A549 (cell line): ENCODE data around the gene LMTK2. TPM values are rescaled to one million over a fixed set of nuclear protein-coding genes. Genes with fewer than 3 reads are reported as not detected.
A peak's percentile ranks its signal among the peaks of the same experiment; 100 is the strongest.

ENCODE experiments used
- ATAC-seq, 2 experiments: fragments of 200-7000 bp in 1 of 2; fragments of >200 bp in 1 of 2; cut with Nextera tagmentation in 1 of 2; cut with Tn5 transposase in 1 of 2; 3 replicates each; pipeline versions ENCODE4 v1.8.0 to v1.9.1; 2018 to 2020; ENCODE audit warnings: mild to moderate bottlenecking in 1 of 2, moderate library complexity in 1 of 2
- CTCF ChIA-PET: fragments of 300-600 bp; sonication (Branson Sonifier 250); formaldehyde crosslinking; extraction: SDS; loops from one replicate; lab custom pipeline; 2021; ENCODE audit warnings: antibody characterized with exemption, inconsistent platforms; lab: Yijun Ruan, JAX
- POLR2A ChIA-PET: fragments of 350-600 bp; formaldehyde crosslinking; extraction: SDS; loops from one replicate; lab custom pipeline; 2021; ENCODE audit warnings: antibody characterized with exemption, inconsistent platforms; lab: Yijun Ruan, JAX
- DNase-seq, 2 experiments: peaks; one replicate each; pipeline versions ENCODE4 v3.0.0 to v3.0.0-alpha.2; 2011 to 2016; ENCODE audit warnings: low read depth in 1 of 2, low spot score in 1 of 2
- FAIRE-seq: peaks from 2 replicates; lab custom pipeline; 2011; peaks lifted over from hg19 to GRCh38; lab: Jason Lieb, UNC
- H3K27ac ChIP-seq, 2 experiments: fragments of >200 bp; sonication (Bioruptor Twin); formaldehyde crosslinking; 3 replicates each; pipeline ENCODE4 v1.5.1; 2016 to 2017
- H3K4me1 ChIP-seq: fragments of >200 bp; sonication (Bioruptor Twin); formaldehyde crosslinking; 3 replicates; pipeline ENCODE4 v1.6.1; 2016
- H3K4me2 ChIP-seq: fragments of >200 bp; sonication (Bioruptor Twin); formaldehyde crosslinking; 3 replicates; pipeline ENCODE4 v1.6.1; 2016
- H3K4me3 ChIP-seq: fragments of >200 bp; sonication (Bioruptor Twin); formaldehyde crosslinking; 3 replicates; pipeline ENCODE4 v1.5.1; 2016
- H3K9me3 ChIP-seq: fragments of >200 bp; sonication (Bioruptor Twin); formaldehyde crosslinking; 3 replicates; pipeline ENCODE4 v1.6.1; 2016
- BHLHE40 ChIP-seq: IDR thresholded peaks from 2 replicates; pipeline ENCODE4 v1.6.1; 2012; ENCODE audit warnings: low read depth, low read length, inconsistent platforms
- CBX2 ChIP-seq: fragments of 200-600 bp; sonication (generic); IDR thresholded peaks from 2 replicates; pipeline ENCODE4 v1.6.1; 2016; ENCODE audit warnings: low read depth, mild to moderate bottlenecking, borderline replicate concordance
- CHD4 ChIP-seq: fragments of 200-600 bp; sonication (generic); IDR thresholded peaks from 2 replicates; pipeline ENCODE4 v1.6.1; 2016; ENCODE audit warnings: antibody characterized with exemption, mild to moderate bottlenecking, borderline replicate concordance
- ESRRA ChIP-seq: fragments of 150-350 bp; IDR thresholded peaks from 2 replicates; pipeline ENCODE4 v1.6.1; 2014; ENCODE audit warnings: mild to moderate bottlenecking, low read length, borderline replicate concordance
- FOSL2 ChIP-seq, 2 experiments: fragments of 450-650 bp in 1 of 2; fragments of >200 bp in 1 of 2; sonication (Bioruptor Twin) in 1 of 2; formaldehyde crosslinking; IDR thresholded peaks; 2 replicates each; pipeline versions ENCODE4 v1.5.0 to v1.6.1; 2016 to 2020; ENCODE audit warnings: mild to moderate bottlenecking in 1 of 2, moderate library complexity in 1 of 2
- GATA3 ChIP-seq: IDR thresholded peaks from 2 replicates; pipeline ENCODE4 v1.6.1; 2012; ENCODE audit warnings: borderline replicate concordance
- HOXA7 ChIP-seq: fragments of 250-450 bp; sonication (Bioruptor Pico); IDR thresholded peaks from 2 replicates; pipeline ENCODE4 v1.5.0; 2020; ENCODE audit warnings: mild to moderate bottlenecking, moderate library complexity
- HOXB13 ChIP-seq: fragments of 250-450 bp; sonication (Bioruptor Pico); IDR thresholded peaks from 2 replicates; pipeline ENCODE4 v1.5.0; 2020; ENCODE audit warnings: low read depth, mild to moderate bottlenecking, moderate library complexity
- HOXB5 ChIP-seq: fragments of 250-450 bp; sonication (Bioruptor Pico); IDR thresholded peaks from 2 replicates; pipeline ENCODE4 v1.5.0; 2020; ENCODE audit warnings: mild to moderate bottlenecking, moderate library complexity
- JUN ChIP-seq, 2 experiments: fragments of >200 bp; sonication (Bioruptor Twin); formaldehyde crosslinking; IDR thresholded peaks; 2 replicates in 1 of 2; 3 replicates in 1 of 2; pipeline ENCODE4 v1.6.1; 2016 to 2017
- JUNB ChIP-seq: fragments of >200 bp; sonication (Bioruptor Twin); formaldehyde crosslinking; IDR thresholded peaks from 2 replicates; pipeline ENCODE4 v1.6.1; 2016
- MAFK ChIP-seq: fragments of 450-650 bp; IDR thresholded peaks from 2 replicates; pipeline ENCODE4 v1.6.1; 2014; ENCODE audit not compliant: partially characterized antibody
- MAX ChIP-seq: IDR thresholded peaks from 2 replicates; pipeline ENCODE4 v1.6.1; 2012
- MYC ChIP-seq: IDR thresholded peaks from 2 replicates; pipeline ENCODE4 v1.6.1; 2012; ENCODE audit warnings: mild to moderate bottlenecking, inconsistent platforms, low read length, improper control_type of control experiment, borderline replicate concordance
- RARB ChIP-seq: fragments of 250-450 bp; sonication (Bioruptor Pico); IDR thresholded peaks from 2 replicates; pipeline ENCODE4 v1.8.0; 2021; ENCODE audit warnings: mild to moderate bottlenecking, moderate library complexity
- SMC3 ChIP-seq: fragments of >200 bp; sonication (Bioruptor Twin); formaldehyde crosslinking; IDR thresholded peaks from 3 replicates; pipeline ENCODE4 v1.6.1; 2018; ENCODE audit warnings: inconsistent platforms
- TFCP2L1 ChIP-seq: fragments of 250-450 bp; sonication (Bioruptor Pico); IDR thresholded peaks from 2 replicates; pipeline ENCODE4 v1.5.0; 2021; ENCODE audit warnings: mild to moderate bottlenecking
- ZFP36 ChIP-seq: fragments of 450-650 bp; IDR thresholded peaks from 2 replicates; pipeline ENCODE4 v1.6.1; 2014; ENCODE audit warnings: borderline replicate concordance; ENCODE audit not compliant: partially characterized antibody
- ZNF302 ChIP-seq: fragments of 250-450 bp; sonication (Bioruptor Pico); IDR thresholded peaks from 2 replicates; pipeline ENCODE4 v1.9.0; 2021; ENCODE audit warnings: inconsistent platforms, mild to moderate bottlenecking, moderate library complexity
- WGBS: methylation state at CpG from one replicate; pipeline ENCODE4 v1.1.6; 2017; ENCODE audit errors: missing lambda C conversion rate; 5-methylcytosine and 5-hydroxymethylcytosine counted together
- polyA plus RNA-seq, 4 experiments: library from polyadenylated mRNA; depleted of rRNA in 3 of 4; stranded (reverse); fragments of >200 nt; fragmentation: RNase III in 1 of 4; extraction: RNeasy Plus Mini Kit Qiagen cat#74134 plus additional on column Dnase treatment in 1 of 4; gene quantifications; 2 replicates in 3 of 4; 3 replicates in 1 of 4; pipeline ENCODE4 v1.2.3, GENCODE V29; 2011 to 2017
- TF ChIP-seq, protein P1 (sequence below): fragments of >200 bp; sonication (Bioruptor Twin); formaldehyde crosslinking; IDR thresholded peaks from 2 replicates; pipeline ENCODE4 v1.6.1; 2016
- TF ChIP-seq, protein P2 (sequence below): fragments of >200 bp; sonication (Bioruptor Twin); formaldehyde crosslinking; IDR thresholded peaks from 3 replicates; pipeline ENCODE4 v1.6.1; 2016

The LMTK2 gene
- polyA plus RNA-seq, 2 of the 4 experiments (the other 2 are of a cell fraction), result 7.9 to 13.0 TPM

DNA sequence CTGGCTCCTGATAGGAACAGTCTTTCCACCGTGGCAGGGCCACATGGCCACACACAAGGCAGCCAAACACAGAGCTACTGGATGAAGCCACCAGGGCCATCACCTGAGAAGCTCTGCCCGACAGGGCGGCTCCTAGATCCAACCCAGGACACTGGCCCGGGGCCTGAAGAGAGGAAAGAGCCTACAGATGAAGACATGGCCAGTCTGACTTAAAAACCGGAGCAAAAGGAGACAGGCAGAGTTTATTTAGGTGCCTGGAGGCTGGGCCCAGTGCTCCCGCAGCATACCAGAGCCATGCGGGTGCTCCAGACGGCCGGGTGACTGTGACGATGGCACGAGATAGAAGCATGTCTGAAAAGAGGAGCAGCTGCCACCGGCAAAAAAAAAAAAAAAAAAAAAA, 141.5 kb downstream of the LMTK2 start:
- ATAC-seq (no peak), FAIRE-seq (no peak), DNase-seq (no peak)
- CTCF ChIA-PET, result interaction anchor here (0.6 kb wide), 1 partner anchor 372 kb away, joined by 3 read pairs; no protein-coding TSS in a partner anchor
- H3K4me2 ChIP-seq, result no peak overlapping the region
- POLR2A ChIA-PET, result no interaction called here
- H3K4me1 ChIP-seq, result peaks cover 13% of the 10 kb centered on the region
- no peak overlapping the region for H3K27ac ChIP-seq
- WGBS, result 87% methylated on average over 8 of the region's 12 CpGs
- no peaks in the 10 kb centered on the region for H3K9me3 ChIP-seq
- TF ChIP-seq, protein P1, sequence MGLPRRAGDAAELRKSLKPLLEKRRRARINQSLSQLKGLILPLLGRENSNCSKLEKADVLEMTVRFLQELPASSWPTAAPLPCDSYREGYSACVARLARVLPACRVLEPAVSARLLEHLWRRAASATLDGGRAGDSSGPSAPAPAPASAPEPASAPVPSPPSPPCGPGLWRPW, result no peak
- TF ChIP-seq JUNB (no peak), MYC (no peak), GATA3 (no peak), TFCP2L1 (CRISPR knock-in tag) (no peak), HOXB5 (CRISPR knock-in tag) (no peak), MAX (no peak), ZNF302 (no peak), ZFP36 (no peak), SMC3 (no peak), FOSL2 (IDR thresholded peaks at IDR 0.05) (no peak), FOSL2 (CRISPR knock-in tag; IDR thresholded peaks at IDR 0.05) (no peak), CBX2 (no peak), CHD4 (no peak), MAFK (no peak), ESRRA (no peak)
- TF ChIP-seq, protein P2, sequence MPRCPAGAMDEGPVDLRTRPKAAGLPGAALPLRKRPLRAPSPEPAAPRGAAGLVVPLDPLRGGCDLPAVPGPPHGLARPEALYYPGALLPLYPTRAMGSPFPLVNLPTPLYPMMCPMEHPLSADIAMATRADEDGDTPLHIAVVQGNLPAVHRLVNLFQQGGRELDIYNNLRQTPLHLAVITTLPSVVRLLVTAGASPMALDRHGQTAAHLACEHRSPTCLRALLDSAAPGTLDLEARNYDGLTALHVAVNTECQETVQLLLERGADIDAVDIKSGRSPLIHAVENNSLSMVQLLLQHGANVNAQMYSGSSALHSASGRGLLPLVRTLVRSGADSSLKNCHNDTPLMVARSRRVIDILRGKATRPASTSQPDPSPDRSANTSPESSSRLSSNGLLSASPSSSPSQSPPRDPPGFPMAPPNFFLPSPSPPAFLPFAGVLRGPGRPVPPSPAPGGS, result no peak
- no peak overlapping the region for H3K4me3 ChIP-seq

- no peak for TF ChIP-seq HOXB13
- TF ChIP-seq RARB (CRISPR knock-in tag), result no peak
- no peak for TF ChIP-seq BHLHE40
- no peak for TF ChIP-seq HOXA7
- TF ChIP-seq, protein P1, result no peak
- TF ChIP-seq JUN (IDR thresholded peaks at IDR 0.05), result no peak
- 83% methylated on average over 6 of the region's 6 CpGs for WGBS
- no peak for DNase-seq
- CTCF ChIA-PET, result interaction anchor here (1.1 kb wide), 1 partner anchor 9 kb away, joined by 6 read pairs; no protein-coding TSS in a partner anchor
- ATAC-seq, result no peak
- Histone ChIP-seq H3K9me3 (no peaks in the 10 kb centered on the region), H3K4me3 (no peak overlapping the region), H3K4me2 (no peak overlapping the region), H3K4me1 (peaks cover 17% of the 10 kb centered on the region), H3K27ac (no peak overlapping the region)
- POLR2A ChIA-PET, result no interaction called here
- no peak for FAIRE-seq
Observed at GRCh38 chr7:98249106-98249505, 142.4 kb downstream of the LMTK2 start.

GRCh38 chr7:98250789-98251188, 144.1 kb downstream of the LMTK2 start:
- Histone ChIP-seq H3K4me2 (peak overlapping the region; percentile 84), H3K4me3 (no peak overlapping the region; the same call in 2 of the 3 replicates)
- CTCF ChIA-PET, result interaction anchor here (0.6 to 1.0 kb wide), 2 partner anchors 10 to 82 kb away, joined by 3 to 5 read pairs; no protein-coding TSS in a partner anchor

More at GRCh38 chr7:98250789-98251188, 144.1 kb downstream of the LMTK2 start:
- no peak for TF ChIP-seq BHLHE40
- TF ChIP-seq MAFK, result peak; percentile 25
- TF ChIP-seq, all 56 proteins: peak for 1
- DNase-seq (no peak), FAIRE-seq (no peak), ATAC-seq (no peak)
- WGBS, result 62% methylated on average over 3 of the region's 3 CpGs
- Histone ChIP-seq H3K4me1 (peaks cover 17% of the 10 kb centered on the region), H3K27ac (peak overlapping the region in 1 of 2 experiments; percentile 53; a peak in 2 of 6 replicates), H3K9me3 (no peaks in the 10 kb centered on the region)
- POLR2A ChIA-PET, result no interaction called here
